HK-2 (cell line): ENCODE data around the gene ZNF638.

Experiments used
- DNase-seq: peaks from one replicate; pipeline ENCODE4 v3.0.0-alpha.2; 2018; ENCODE audit not compliant: unreplicated experiment

Gene ZNF638

GRCh38 chr2:71473346-71474031 is 141.9 kb downstream of the ZNF638 start:
- DNase-seq, result no peak

DNA sequence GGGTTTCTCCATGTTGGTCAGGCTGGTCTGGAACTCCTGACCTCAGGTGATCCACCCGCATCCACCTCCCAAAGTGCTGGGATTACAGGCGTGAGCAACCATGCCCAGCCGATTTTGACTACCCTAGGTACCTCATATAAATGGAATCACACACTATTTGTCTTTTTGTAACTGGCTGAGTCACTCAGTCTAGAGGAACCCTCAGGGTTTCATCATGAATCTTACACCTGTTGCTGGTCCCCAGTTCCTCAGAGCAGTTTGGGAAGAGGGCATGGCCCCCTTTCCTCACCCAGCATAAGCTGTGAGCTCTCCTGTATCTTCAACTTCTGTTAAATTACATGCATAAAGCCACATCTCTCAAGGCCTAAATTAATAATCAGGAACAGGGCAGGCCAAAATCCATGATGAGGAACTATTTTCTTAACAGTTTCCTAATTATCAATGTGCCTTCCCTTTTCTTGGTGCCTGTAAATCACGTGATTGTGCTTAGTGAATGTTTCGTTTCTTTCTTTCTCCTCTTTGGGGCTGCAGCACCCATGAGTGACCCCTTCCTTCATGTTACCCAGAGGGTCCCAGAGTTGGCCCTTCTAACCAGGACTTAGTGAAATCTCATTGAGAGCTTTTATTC is 142.6 kb downstream of the ZNF638 start:
- DNase-seq, result no peak

GRCh38 chr2:71474744-71475397 is 143.3 kb downstream of the ZNF638 start:
- no peak for DNase-seq

DNA sequence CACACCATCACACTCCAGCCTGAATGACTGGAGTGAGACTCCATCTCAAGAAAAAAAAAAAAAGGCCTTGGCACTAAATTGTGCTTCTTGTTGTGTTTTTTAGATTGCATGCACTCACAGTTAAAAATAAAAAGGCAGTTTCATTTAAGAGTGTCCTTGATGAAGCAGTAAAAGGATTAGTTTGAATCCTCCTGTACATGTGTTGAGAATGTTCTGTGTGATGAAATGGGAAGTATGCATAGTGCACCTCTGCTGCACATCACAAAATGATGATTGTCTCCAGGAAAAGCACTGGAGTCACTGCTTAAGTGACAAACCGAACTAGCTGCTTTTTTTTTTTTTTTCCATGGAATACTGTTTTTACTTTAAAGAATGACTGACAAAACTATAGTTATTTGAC is 144.9 kb downstream of the ZNF638 start:
- DNase-seq, result no peak

GRCh38 chr2:71477231-71477691 is 145.7 kb downstream of the ZNF638 start:
- no peak for DNase-seq

- DNase-seq, result no peak
These were observed 147.2 kb downstream of the ZNF638 start for GRCh38 chr2:71478806-71479205.

DNA sequence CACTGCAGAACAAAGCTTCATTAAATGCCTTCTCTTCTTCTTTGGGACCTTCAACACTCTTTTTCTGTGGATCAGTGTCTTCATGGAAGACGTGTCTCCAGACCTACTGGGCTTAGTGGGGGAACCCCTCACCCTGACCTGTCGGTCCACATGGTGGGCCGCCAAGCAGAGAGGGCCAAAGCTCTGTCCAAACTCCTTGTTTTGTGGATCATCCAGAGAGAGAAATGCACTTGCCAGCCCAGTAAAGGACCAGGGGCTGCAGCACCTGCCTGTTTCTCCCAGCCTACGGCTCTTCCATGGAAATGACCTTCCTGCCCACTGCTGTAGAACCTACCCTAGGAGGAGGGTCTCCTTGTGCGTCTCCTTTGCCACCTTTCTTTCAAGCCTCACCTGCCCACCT is 147.7 kb downstream of the ZNF638 start:
- DNase-seq, result no peak

DNA sequence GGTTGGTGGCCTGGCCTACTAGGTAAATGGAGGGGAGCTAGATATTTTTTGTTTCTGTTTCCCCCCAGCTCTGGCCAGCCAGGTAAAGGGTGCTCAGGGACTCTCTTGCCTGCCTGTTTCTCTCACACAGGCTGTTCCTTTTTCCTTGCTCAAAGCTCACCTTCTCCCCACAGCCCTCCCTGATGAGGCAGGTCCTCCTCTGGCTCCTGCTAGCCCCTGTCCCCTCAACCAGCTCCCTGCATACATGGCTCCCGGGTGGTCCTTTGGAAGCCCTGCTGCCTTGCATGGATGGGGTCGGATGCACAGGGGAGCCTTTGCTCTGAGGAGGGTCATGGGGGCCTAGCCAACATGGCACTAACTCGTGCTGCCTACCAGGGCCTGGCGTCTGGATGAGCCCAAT is 149.5 kb downstream of the ZNF638 start:
- DNase-seq, result no peak

DNA sequence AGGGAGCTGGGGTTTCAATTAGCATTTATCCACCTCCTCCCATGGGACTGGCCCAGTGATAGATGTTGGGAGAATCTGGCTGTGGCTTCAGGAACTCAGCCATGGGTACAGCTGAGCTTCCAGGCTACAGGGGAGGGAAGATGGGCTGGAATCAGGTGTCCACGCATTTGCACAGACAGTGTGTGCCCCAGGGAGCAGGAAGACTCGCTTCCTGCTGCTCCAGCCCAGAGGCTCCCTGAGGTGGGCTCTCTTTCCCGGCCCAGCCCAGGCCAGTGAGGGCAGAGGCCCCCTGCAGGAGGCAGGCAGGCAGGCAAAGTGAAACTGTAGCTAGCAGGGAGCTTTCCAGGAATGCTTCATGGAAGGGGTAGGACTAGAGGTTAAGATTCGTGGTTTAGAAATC is 150.5 kb downstream of the ZNF638 start:
- DNase-seq, result no peak

- no peak for DNase-seq
These were observed 151.7 kb downstream of the ZNF638 start for GRCh38 chr2:71483246-71483645.

- no peak for DNase-seq
These were observed 152.8 kb downstream of the ZNF638 start for GRCh38 chr2:71484354-71484753.
